AG09309 (cell line): Measurements from ENCODE around the gene GNL1.

Experiments
- DNase-seq: peaks from one replicate; pipeline ENCODE4 v3.0.0-alpha.2; 2010; ENCODE audit warnings: low read depth
- H3K4me3 ChIP-seq: 2 replicates; pipeline ENCODE4 v1.5.1; 2011; ENCODE audit warnings: mild to moderate bottlenecking, low read depth, low read length, moderate library complexity; ENCODE audit not compliant: control insufficient read depth
- CTCF ChIP-seq: IDR thresholded peaks from 2 replicates; pipeline ENCODE4 v1.5.1; 2011; ENCODE audit warnings: mild to moderate bottlenecking, low read depth, low read length, inconsistent platforms; ENCODE audit not compliant: insufficient read depth, control insufficient read depth; ENCODE audit errors: missing control alignments

The GNL1 gene

GRCh38 chr6:30554404-30554803 is 1.9 kb downstream of the GNL1 start:
- TF ChIP-seq CTCF, result no peak
- no peak overlapping the region for H3K4me3 ChIP-seq
- DNase-seq, result no peak

GRCh38 chr6:30548375-30548774 is 7.9 kb downstream of the GNL1 start:
- no peak for TF ChIP-seq CTCF
- DNase-seq, result peak; percentile 55
- H3K4me3 ChIP-seq, result no peak overlapping the region

GRCh38 chr6:30547454-30547853 is 8.8 kb downstream of the GNL1 start:
- no peak overlapping the region for H3K4me3 ChIP-seq
- no peak for TF ChIP-seq CTCF
- no peak for DNase-seq

GRCh38 chr6:30544666-30545272 is 11.5 kb downstream of the GNL1 start:
- TF ChIP-seq CTCF, result peak; percentile 73
- peak; percentile 46 for DNase-seq
- H3K4me3 ChIP-seq, result no peak overlapping the region

- no peak for TF ChIP-seq CTCF
- no peak for DNase-seq
- no peak overlapping the region for H3K4me3 ChIP-seq
These were observed 12.5 kb downstream of the GNL1 start for GRCh38 chr6:30543821-30544220.

GRCh38 chr6:30542915-30543314 is 13.4 kb downstream of the GNL1 start:
- TF ChIP-seq CTCF, result no peak
- no peak overlapping the region for H3K4me3 ChIP-seq
- no peak for DNase-seq

- no peak for DNase-seq
- TF ChIP-seq CTCF, result no peak
- no peak overlapping the region for H3K4me3 ChIP-seq
These were observed 13.9 kb downstream of the GNL1 start for GRCh38 chr6:30542404-30542725.
